ENCODE results near the gene RAMACL. TPM values are rescaled to one million over a fixed set of nuclear protein-coding genes. Genes with fewer than 3 reads are reported as not detected.

Gene RAMACL
- total and polyA plus RNA-seq, 2 donors (not counting 1 experiment from before 2014, with no cell fraction given): 2.7 TPM; not detected in 1

DNA sequence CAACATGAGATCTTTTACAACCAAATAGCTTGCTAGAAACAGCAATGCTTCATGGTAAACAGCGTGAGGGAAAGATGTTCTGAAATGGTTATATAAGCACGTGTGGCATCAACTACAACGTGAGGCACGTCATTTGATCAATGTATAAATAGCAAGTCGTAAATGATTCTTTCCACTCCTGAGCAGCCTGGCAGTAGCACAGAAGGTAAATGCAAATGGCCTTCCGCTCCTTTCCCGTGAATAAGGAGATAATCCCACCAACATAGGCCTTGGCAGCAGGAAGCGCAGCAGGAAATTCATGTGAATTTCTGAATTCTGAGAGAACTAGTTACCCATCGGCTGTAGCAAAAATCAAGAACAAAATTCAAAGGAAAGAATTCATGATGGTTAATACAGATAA lies 23.6 kb upstream of the RAMACL start:
- intact Hi-C loops (cut with micrococcal nuclease): no loop called here
- TF ChIP-seq, protein P1, sequence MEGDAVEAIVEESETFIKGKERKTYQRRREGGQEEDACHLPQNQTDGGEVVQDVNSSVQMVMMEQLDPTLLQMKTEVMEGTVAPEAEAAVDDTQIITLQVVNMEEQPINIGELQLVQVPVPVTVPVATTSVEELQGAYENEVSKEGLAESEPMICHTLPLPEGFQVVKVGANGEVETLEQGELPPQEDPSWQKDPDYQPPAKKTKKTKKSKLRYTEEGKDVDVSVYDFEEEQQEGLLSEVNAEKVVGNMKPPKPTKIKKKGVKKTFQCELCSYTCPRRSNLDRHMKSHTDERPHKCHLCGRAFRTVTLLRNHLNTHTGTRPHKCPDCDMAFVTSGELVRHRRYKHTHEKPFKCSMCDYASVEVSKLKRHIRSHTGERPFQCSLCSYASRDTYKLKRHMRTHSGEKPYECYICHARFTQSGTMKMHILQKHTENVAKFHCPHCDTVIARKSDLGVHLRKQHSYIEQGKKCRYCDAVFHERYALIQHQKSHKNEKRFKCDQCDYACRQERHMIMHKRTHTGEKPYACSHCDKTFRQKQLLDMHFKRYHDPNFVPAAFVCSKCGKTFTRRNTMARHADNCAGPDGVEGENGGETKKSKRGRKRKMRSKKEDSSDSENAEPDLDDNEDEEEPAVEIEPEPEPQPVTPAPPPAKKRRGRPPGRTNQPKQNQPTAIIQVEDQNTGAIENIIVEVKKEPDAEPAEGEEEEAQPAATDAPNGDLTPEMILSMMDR (IDR thresholded peaks at IDR 0.05): no peak
- TF ChIP-seq EZH2 (IDR thresholded peaks at IDR 0.05; ENCODE audit: borderline replicate concordance, insufficient read depth, low read depth, low read length, poor library complexity, severe bottlenecking): no peak
- H3K9me3 Mint-ChIP-seq (ENCODE audit: insufficient read depth): no peaks in the 10 kb centered on the region
- ATAC-seq (ENCODE audit: low read depth): no peak
- H3K4me2 ChIP-seq (replicated peaks; ENCODE audit: low read depth, low read length, poor library complexity, severe bottlenecking): no peak overlapping the region
- no peaks in the 10 kb centered on the region for H3K4me1 ChIP-seq (ENCODE audit: control insufficient read depth in 2 of 2, insufficient read depth in 2 of 2, low read length in 2 of 2)
- peaks cover 3% of the 10 kb centered on the region for H3K79me2 ChIP-seq (ENCODE audit: control insufficient read depth, insufficient read depth, low read length)
- H3K4me1 Mint-ChIP-seq: no peaks in the 10 kb centered on the region
- no peak for DNase-seq
- no peak overlapping the region for H3K4me3 ChIP-seq (ENCODE audit: control extremely low read depth in 1 of 5, extremely low read depth in 1 of 5, insufficient read depth in 1 of 5, low read depth in 2 of 5, low read length in 4 of 5)
- no peaks in the 10 kb centered on the region for H3K27me3 ChIP-seq (replicated peaks in 1 of 4; ENCODE audit: control extremely low read depth in 1 of 4, control insufficient read depth in 3 of 4, insufficient read depth in 4 of 4, low read length in 3 of 4)
- H3K27ac Mint-ChIP-seq: no peak overlapping the region
- H3K9ac ChIP-seq (ENCODE audit: low read length): no peak overlapping the region
- no peak overlapping the region for H3K4me3 Mint-ChIP-seq
- H3K9me3 ChIP-seq (ENCODE audit: control extremely low read depth in 1 of 3, control insufficient read depth in 2 of 3, insufficient read depth in 1 of 3, low read length in 2 of 3): no peaks in the 10 kb centered on the region
- no peaks in the 10 kb centered on the region for H3K36me3 ChIP-seq (replicated peaks in 1 of 2; ENCODE audit: control extremely low read depth in 1 of 2, control insufficient read depth in 1 of 2, extremely low read depth in 1 of 2, insufficient read depth in 2 of 2, low read length in 1 of 2)
- no peaks in the 10 kb centered on the region for H4K20me1 ChIP-seq (ENCODE audit: control insufficient read depth, insufficient read depth, low read length, poor library complexity, severe bottlenecking)
- H3K27me3 Mint-ChIP-seq: no peaks in the 10 kb centered on the region
- CTCF ChIA-PET: no interaction called here
- H2AFZ ChIP-seq (ENCODE audit: insufficient read depth, low read depth, low read length, poor library complexity, severe bottlenecking): no peak overlapping the region
- H3K27ac ChIP-seq (ENCODE audit: low read length in 2 of 2): no peak overlapping the region
- POLR2A ChIA-PET: no interaction called here
- 100% methylated on average over 5 of the region's 9 CpGs for WGBS (ENCODE audit: insufficient coverage)

DNA sequence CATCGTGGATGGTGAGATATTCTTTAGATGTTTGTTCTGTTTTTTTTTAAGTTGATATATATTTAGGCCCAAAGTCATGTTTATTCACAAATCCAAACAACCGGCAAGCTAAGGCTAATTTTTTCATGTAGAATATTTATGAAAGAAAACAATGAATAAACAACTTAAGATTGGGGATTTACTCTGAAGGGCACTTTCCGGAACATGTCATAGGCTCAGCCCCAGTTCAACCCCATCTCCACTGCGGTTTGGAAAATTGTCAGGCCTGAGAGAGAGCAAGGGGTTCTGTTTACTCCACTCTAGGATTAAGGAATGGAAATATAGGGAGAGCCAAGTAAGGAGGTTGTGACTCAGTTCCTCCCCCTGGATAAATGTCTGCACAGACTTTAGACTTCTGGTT lies 22.3 kb upstream of the RAMACL start:
- Histone ChIP-seq H2AFZ (ENCODE audit: insufficient read depth, low read depth, low read length, poor library complexity, severe bottlenecking) (no peak overlapping the region), H3K36me3 (replicated peaks in 1 of 2; ENCODE audit: control extremely low read depth in 1 of 2, control insufficient read depth in 1 of 2, extremely low read depth in 1 of 2, insufficient read depth in 2 of 2, low read length in 1 of 2) (no peaks in the 10 kb centered on the region), H4K20me1 (ENCODE audit: control insufficient read depth, insufficient read depth, low read length, poor library complexity, severe bottlenecking) (no peaks in the 10 kb centered on the region), H3K9ac (ENCODE audit: low read length) (no peak overlapping the region), H3K9me3 (ENCODE audit: control extremely low read depth in 1 of 3, control insufficient read depth in 2 of 3, insufficient read depth in 1 of 3, low read length in 2 of 3) (no peaks in the 10 kb centered on the region), H3K79me2 (ENCODE audit: control insufficient read depth, insufficient read depth, low read length) (no peaks in the 10 kb centered on the region), H3K4me2 (replicated peaks; ENCODE audit: low read depth, low read length, poor library complexity, severe bottlenecking) (no peak overlapping the region), H3K4me1 (ENCODE audit: control insufficient read depth in 2 of 2, insufficient read depth in 2 of 2, low read length in 2 of 2) (no peaks in the 10 kb centered on the region), H3K4me3 (ENCODE audit: control extremely low read depth in 1 of 5, extremely low read depth in 1 of 5, insufficient read depth in 1 of 5, low read depth in 2 of 5, low read length in 4 of 5) (no peak overlapping the region), H3K27ac (ENCODE audit: low read length in 2 of 2) (no peak overlapping the region), H3K27me3 (replicated peaks in 1 of 4; ENCODE audit: control extremely low read depth in 1 of 4, control insufficient read depth in 3 of 4, insufficient read depth in 4 of 4, low read length in 3 of 4) (no peaks in the 10 kb centered on the region)
- Mint-ChIP-seq H3K27me3 (no peaks in the 10 kb centered on the region), H3K27ac (no peak overlapping the region), H3K4me3 (no peak overlapping the region), H3K4me1 (no peaks in the 10 kb centered on the region), H3K9me3 (ENCODE audit: insufficient read depth) (no peaks in the 10 kb centered on the region)
- CTCF ChIA-PET: no interaction called here
- WGBS (ENCODE audit: insufficient coverage): no CpG with 5 or more reads among the region's 4 CpGs
- POLR2A ChIA-PET: no interaction called here
- ATAC-seq (ENCODE audit: low read depth) (no peak), DNase-seq (no peak)
- intact Hi-C loops (cut with micrococcal nuclease): no loop called here
- TF ChIP-seq, protein P1 (IDR thresholded peaks at IDR 0.05): no peak
- no peak for TF ChIP-seq EZH2 (IDR thresholded peaks at IDR 0.05; ENCODE audit: borderline replicate concordance, insufficient read depth, low read depth, low read length, poor library complexity, severe bottlenecking)
